Tibial nerve (tissue), 4 donors: ENCODE results near the gene KIAA0319L. TPM values are rescaled to one million over a fixed set of nuclear protein-coding genes. Genes with fewer than 3 reads are reported as not detected.

Experiments used
- DNase-seq, 2 donors: peaks; one replicate each; pipeline ENCODE4 v3.0.0-alpha.2; 2019; ENCODE audit warnings: low spot score in 2 of 2
- H3K27ac ChIP-seq, 4 donors: fragments of 200-600 bp; sonication (generic) in 3 of 4; one replicate each; pipeline ENCODE4 v1.5.1; 2017 to 2019; ENCODE audit warnings: mild to moderate bottlenecking in 1 of 4
- H3K27me3 ChIP-seq, 2 donors: fragments of 200-600 bp; sonication (generic) in 1 of 2; one replicate each; pipeline versions ENCODE4 v1.5.1 to v1.6.0; 2017 to 2019
- H3K36me3 ChIP-seq, 3 donors: fragments of 200-600 bp; sonication (generic); one replicate each; pipeline ENCODE4 v1.5.1; 2018 to 2019
- H3K4me1 ChIP-seq, 4 donors: fragments of 200-600 bp; sonication (generic) in 3 of 4; one replicate each; pipeline ENCODE4 v1.5.1; 2017 to 2019
- H3K4me3 ChIP-seq, 4 donors: fragments of 200-600 bp; sonication (generic) in 3 of 4; one replicate each; pipeline ENCODE4 v1.5.1; 2017 to 2019; ENCODE audit warnings: mild to moderate bottlenecking in 1 of 4, moderate library complexity in 1 of 4
- H3K9me3 ChIP-seq, 4 donors: fragments of 200-600 bp; sonication (generic) in 3 of 4; one replicate each; pipeline ENCODE4 v1.5.1; 2017 to 2019
- EP300 ChIP-seq, 2 donors: sonication (generic); formaldehyde crosslinking; IDR thresholded peaks; one replicate each; pipeline ENCODE4 v1.6.1; 2017; ENCODE audit warnings: antibody characterized with exemption in 2 of 2, mild to moderate bottlenecking in 1 of 2
- POLR2A ChIP-seq, 2 donors: fragments of 450-650 bp; IDR thresholded peaks; one replicate each; pipeline ENCODE4 v1.6.1; 2017; ENCODE audit warnings: antibody characterized with exemption in 2 of 2, mild to moderate bottlenecking in 2 of 2, moderate library complexity in 2 of 2
- WGBS, 2 donors: methylation state at CpG; one replicate each; pipeline ENCODE4 v1.1.5; 2018; 5-methylcytosine and 5-hydroxymethylcytosine counted together
- total RNA-seq, 4 donors: library from RNA; depleted of rRNA; stranded (reverse); fragments of >200 nt; gene quantifications; one replicate each; pipeline ENCODE4 v1.1.0, GENCODE V29; 2016
- TF ChIP-seq, protein P1 (sequence below), 5 experiments: fragments of 200-600 bp in 3 of 5; fragments of 450-650 bp in 2 of 5; sonication (generic) in 3 of 5; IDR thresholded peaks; one replicate each; pipeline ENCODE4 v1.5.1; 2016 to 2019; ENCODE audit warnings: antibody characterized with exemption in 5 of 5, mild to moderate bottlenecking in 3 of 5, moderate library complexity in 2 of 5

The KIAA0319L gene
- total RNA-seq, 4 donors from 2014 or later, result 57.0 to 115 (median 70.7) TPM

DNA sequence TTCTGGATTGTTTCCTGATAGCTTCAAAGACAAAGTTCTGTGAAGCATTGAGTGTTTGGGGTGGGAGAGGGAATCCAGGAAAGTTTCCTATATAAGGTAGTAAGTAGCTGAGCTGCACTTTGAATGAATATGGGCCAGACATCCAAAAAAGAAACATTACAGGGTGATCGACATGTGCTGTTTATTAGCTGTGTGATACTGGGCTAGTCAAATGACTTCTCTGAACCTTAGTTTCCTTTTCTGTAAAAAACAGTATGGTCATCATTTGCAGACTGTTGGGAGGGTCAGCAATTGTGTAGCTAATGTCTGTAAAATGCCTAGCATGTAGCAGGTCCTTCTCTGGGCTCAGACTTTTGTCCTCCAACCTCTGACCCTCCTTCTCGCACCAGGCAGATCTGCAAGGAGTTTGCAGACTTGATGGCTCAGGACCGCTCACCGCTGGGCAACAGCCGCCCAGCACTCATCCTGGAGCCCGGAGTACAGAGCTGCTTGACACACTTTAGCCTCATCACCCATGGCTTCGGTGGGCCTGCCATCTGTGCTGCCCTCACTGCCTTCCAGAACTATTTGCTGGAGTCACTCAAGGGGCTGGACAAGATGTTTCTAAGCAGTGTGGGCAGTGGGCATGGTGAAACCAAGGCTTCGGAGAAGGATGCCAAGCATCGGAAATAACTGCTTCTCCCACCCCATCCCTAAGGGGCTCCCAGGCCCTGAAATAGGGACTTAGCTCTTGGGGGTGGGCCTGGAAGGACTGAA lies 37.0 kb upstream of the KIAA0319L start:
- TF ChIP-seq, protein P1, sequence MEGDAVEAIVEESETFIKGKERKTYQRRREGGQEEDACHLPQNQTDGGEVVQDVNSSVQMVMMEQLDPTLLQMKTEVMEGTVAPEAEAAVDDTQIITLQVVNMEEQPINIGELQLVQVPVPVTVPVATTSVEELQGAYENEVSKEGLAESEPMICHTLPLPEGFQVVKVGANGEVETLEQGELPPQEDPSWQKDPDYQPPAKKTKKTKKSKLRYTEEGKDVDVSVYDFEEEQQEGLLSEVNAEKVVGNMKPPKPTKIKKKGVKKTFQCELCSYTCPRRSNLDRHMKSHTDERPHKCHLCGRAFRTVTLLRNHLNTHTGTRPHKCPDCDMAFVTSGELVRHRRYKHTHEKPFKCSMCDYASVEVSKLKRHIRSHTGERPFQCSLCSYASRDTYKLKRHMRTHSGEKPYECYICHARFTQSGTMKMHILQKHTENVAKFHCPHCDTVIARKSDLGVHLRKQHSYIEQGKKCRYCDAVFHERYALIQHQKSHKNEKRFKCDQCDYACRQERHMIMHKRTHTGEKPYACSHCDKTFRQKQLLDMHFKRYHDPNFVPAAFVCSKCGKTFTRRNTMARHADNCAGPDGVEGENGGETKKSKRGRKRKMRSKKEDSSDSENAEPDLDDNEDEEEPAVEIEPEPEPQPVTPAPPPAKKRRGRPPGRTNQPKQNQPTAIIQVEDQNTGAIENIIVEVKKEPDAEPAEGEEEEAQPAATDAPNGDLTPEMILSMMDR (IDR thresholded peaks at IDR 0.05), result no peak
- no peak for TF ChIP-seq POLR2A (IDR thresholded peaks at IDR 0.05)
- no peak for TF ChIP-seq EP300 (IDR thresholded peaks at IDR 0.05)
- Histone ChIP-seq H3K4me1 (no peaks in the 10 kb centered on the region), H3K4me3 (no peak overlapping the region), H3K9me3 (no peaks in the 10 kb centered on the region), H3K36me3 (peaks cover 0 to 58% (median 0%) of the 10 kb centered on the region in 3 donors), H3K27me3 (no peaks in the 10 kb centered on the region), H3K27ac (no peak overlapping the region)
- 79 to 88% methylated on average over 9 of the region's 9 CpGs for WGBS, 2 donors
- no peak for DNase-seq

DNA sequence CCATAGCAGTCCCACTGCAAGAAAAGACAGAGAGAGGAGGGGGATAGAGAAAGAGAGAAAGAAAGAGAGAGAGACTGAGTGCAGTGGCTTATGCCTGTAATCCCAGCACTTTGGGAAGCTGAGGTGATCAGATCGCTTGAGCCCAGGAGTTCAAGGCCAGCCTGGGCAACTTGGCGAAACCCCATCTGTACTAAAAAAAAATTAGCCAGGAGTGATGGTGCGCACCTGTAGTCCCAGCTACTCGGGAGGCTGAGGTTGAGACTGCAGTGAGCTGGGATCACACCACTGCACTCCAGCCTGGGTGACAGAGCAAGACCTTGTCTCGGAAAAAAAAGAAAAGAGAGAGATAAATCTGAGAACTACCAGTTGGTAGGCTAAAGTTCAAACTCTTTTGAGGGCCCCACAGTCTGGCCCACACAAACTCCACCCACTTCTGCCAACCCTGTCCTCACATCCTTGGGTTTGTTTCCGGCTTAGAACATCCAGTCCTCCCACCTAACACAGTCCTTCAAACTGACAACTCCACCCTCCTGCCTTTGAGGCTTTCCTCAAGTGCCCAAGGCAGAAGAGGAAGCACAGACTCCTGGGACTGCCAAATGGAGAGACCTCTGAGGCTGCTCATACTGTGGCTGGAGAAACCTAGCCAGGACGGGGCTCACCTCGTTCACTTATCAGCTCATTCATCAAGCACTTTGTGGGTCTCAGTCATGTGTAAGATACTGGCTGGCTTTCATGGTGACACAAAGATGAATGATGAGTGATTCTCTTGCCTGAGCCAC lies 36.0 kb upstream of the KIAA0319L start:
- no peaks in the 10 kb centered on the region for H3K9me3 ChIP-seq
- TF ChIP-seq, protein P1 (IDR thresholded peaks at IDR 0.05), result no peak
- TF ChIP-seq POLR2A (IDR thresholded peaks at IDR 0.05) (no peak), EP300 (IDR thresholded peaks at IDR 0.05) (no peak)
- H3K4me1 ChIP-seq, result no peaks in the 10 kb centered on the region
- no peak overlapping the region for H3K27ac ChIP-seq
- WGBS, 2 donors, result 73 to 75% methylated on average over 8 of the region's 8 CpGs
- DNase-seq, result no peak
- H3K36me3 ChIP-seq, result peaks cover 0 to 63% (median 0%) of the 10 kb centered on the region in 3 donors
- H3K27me3 ChIP-seq, result no peaks in the 10 kb centered on the region
- H3K4me3 ChIP-seq, result no peak overlapping the region

DNA sequence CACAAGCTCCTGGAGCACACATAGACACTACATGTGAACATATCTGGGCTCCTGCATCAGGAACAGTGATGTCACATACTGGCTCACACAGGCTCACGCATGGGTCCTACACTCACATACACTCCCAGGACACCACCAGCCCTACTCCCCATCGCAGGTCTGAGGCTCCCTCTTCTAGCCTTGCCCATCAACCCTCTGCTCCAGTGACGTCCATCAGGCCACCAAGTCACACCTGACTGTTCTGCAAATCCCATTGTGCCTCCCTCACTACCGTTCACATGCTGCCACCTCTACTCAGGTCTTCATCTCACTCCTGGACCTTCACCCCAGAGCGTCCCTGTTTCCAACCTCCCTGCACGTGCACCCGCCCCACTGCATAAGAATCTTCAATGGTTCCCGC lies 34.0 kb upstream of the KIAA0319L start:
- Histone ChIP-seq H3K27me3 (no peaks in the 10 kb centered on the region), H3K9me3 (no peaks in the 10 kb centered on the region), H3K4me1 (no peaks in the 10 kb centered on the region), H3K4me3 (no peak overlapping the region), H3K36me3 (peaks cover 0 to 59% (median 0%) of the 10 kb centered on the region in 3 donors), H3K27ac (no peak overlapping the region)
- TF ChIP-seq, protein P1 (IDR thresholded peaks at IDR 0.05), result no peak
- TF ChIP-seq EP300 (IDR thresholded peaks at IDR 0.05) (no peak), POLR2A (IDR thresholded peaks at IDR 0.05) (no peak)
- 89 to 90% methylated on average over 8 of the region's 8 CpGs for WGBS, 2 donors
- no peak for DNase-seq

DNA sequence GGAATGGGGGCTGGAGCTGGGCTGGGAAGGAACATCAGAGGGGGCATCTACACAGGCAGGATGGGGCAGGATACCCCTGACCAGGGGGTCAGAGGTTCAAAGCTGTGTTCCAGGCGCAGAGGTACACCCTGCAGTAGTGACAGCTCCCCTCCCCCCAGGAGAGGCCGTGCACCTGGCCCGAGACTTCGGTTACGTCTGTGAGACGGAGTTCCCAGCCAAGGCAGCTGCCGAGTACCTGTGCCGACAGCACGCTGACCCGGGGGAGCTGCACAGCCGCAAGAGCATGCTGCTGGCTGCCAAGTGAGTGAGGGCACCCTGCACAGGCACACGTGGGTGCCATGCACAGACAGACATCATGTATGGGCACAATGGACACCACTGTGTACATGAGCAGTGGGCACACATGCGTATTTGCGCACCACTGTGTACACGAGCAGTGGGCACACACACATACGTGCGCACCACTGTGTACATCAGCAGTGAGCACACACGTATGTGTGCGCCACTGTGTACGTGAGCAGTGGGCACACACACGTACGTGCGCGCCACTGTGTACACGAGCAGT lies 33.4 kb upstream of the KIAA0319L start:
- DNase-seq, result no peak
- Histone ChIP-seq H3K27ac (no peak overlapping the region), H3K4me3 (no peak overlapping the region), H3K27me3 (no peaks in the 10 kb centered on the region), H3K9me3 (no peaks in the 10 kb centered on the region), H3K36me3 (peaks cover 0 to 53% (median 0%) of the 10 kb centered on the region in 3 donors), H3K4me1 (no peaks in the 10 kb centered on the region)
- TF ChIP-seq, protein P1 (IDR thresholded peaks at IDR 0.05), result no peak
- TF ChIP-seq EP300 (IDR thresholded peaks at IDR 0.05) (no peak), POLR2A (IDR thresholded peaks at IDR 0.05) (no peak)
- WGBS, 2 donors, result 92% methylated on average over 20 to 25 of the region's 25 CpGs
